Activated CD4-positive, CD25-positive, alpha-beta regulatory T cell treated with anti-CD3 and anti-CD28 coated beads, Interleukin-2, amount 50 U/mL, for 24 hours (primary cell): Measurements from ENCODE around the gene HTR7.
"Not testable (repeated sequence)": the region's sequence is repeated elsewhere in the genome, so short reads cannot be mapped to it uniquely, and the experiment has no call there.

Source experiments
- ATAC-seq, 2 donors: fragments of 150-1000 bp; cut with Tn5 transposase; one replicate each; pipeline ENCODE4 v1.10.0; 2021; ENCODE audit warnings: mild to moderate bottlenecking in 1 of 2, moderate library complexity in 1 of 2

The HTR7 gene

DNA sequence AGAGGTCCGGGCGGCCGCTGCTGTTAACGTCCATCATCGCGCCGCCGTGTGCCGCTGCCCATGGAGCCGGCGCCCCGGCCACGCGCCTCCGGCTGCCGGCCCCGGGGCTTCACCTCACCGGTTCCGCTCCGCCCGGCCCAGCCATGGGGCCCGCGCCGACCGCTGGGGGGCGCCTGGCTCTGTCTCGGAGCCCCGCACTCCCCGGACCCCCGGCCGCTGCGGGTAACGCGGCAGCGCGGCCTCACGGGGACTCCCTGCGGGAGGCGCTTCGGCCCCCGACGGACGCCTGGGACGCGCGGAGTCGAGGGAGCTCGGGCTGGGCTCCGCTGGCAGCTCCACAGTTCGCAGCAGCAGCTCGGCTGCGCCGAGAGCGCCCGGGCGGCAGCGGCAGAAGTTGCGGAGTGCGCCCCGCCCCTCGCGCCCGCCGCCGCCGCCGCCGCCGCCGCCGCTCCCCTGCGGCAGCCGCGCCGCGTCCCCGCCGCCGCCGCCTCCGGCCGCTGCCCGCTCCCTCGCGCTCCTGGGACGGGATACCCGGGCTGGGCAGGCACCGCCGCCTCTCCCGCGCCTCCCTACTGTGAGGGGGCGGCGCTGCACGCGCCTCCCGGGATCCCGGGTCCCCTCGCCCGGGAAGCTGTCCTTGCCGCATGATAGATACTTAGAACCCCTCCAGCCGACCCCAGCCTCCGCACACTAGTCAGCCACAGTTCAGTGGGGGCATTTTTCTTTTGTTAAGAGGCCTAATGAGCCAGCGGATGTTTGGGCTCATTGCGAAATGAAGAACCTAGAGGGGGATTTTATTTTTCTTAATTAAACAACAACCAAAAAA is at the start of gene HTR7:
TSS of gene HTR7 (minus strand) at position 405 of the 826 bp plus-strand sequence. CDS start at position 37, 368 bp downstream.
- peak; percentile 82 to 84 for ATAC-seq

DNA sequence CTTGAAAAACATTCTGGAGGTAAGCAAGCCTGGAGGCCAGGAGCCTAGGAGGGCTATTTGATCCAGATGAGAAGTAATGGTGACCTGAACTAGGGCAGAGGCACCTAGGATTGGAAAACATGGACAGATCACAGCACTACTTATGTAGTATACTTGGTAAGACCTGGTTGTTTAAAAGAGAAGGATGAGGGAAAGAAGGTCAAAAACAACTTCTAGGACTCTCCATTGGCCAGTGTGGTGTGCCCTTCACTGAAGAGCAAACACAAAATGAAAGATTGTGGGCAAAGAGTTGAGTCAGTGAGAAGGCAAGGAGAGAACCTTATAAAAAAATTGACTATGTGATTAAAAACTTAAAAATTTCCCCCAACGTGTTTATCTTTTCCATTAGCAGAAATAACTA is 48.8 kb upstream of the HTR7 start:
- no peak for ATAC-seq

DNA sequence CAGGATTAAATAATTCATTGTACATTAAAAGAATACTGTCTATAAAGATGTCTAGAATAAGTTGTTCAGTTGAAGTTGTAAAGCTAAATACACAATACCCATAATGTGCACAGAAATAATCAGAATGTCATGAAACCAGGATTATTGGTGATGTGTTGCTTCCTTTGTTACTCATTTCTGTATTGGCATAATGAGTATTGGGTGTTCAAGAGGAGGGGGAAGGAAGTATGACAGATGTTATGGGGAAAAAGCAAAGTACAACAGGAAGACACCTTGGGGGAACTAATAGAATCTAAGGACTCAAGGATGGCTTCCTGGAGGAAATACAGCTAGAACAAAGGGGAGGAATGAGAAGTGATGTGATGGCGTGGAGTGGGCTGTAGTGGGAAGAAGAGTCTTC is 48.1 kb upstream of the HTR7 start:
- ATAC-seq, result no peak

DNA sequence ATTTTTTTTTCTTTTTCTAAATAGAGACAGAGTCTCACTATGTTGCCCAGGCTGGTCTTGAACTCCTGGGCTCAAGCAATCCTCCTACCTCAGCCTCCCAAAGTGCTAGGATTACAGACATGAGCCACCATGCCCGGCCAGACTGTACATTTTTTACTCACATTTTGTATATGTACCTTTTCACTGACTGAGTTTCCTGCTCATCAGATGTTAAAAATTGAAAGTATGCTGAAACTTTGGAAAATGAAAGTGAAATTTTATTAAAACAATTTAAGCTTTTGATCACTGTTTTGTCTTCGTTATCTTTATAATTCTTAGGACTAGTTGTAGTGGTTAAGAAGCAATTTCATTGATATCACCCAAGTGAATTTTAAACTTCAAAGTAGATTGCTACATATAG is 39.1 kb upstream of the HTR7 start:
- ATAC-seq, result not testable (repeated sequence)

DNA sequence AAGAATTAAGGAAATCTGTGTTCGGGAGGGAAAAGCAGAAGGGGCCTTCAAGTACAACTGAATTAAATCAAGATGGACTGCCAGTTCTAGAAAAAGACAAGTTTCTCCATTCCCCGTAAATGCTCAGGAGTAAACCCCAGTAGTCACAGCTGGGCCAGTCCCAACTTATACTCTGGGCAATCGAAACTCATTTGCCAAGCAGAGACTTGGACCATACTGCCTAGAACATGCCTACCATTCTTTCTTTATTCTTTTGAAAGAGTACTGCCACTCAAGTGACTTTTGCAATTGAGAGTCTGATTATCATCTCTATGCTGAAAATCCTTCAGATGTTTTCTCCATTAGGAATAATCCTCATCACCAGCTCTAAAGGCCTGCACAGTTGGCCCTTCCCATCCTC is 35.4 kb upstream of the HTR7 start:
- ATAC-seq, result no peak

DNA sequence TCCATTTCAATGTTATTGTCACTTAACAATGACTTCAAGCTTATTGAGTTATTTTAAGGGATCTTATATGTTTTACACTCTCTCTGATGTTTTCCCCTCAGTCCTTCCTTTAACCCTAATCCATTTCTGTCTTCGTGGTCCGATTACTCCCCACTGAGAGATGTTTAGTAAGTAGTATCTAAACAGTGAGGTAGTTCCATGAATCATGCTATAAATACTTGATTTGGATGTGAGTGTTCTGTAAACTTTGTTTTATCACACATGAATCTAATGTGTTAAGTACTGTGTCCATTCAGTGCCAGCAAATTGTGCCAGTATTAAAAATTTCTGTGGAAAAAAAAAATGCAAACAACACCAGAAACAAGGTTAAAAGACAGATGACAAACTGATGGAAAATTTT is 32.5 kb upstream of the HTR7 start:
- ATAC-seq, result no peak

DNA sequence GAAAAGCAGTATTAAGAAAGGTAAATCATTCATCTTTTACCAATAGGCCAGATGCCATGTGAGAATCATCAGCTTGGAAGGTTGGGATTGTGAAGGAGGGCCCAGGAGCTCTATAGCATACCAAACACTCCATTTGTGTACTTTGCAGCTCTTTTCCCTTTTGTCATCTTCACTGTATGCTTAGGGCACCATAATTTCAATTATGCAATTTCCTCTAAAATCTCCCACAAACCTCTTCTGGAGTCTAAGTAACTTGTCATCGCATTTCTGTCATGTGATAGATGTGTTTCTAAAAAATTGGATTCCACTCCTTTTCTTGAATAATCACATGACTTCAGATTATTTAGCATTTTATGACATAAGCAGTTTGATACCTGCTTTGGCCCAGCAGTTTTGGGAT is 31.8 kb upstream of the HTR7 start:
- ATAC-seq, result no peak

DNA sequence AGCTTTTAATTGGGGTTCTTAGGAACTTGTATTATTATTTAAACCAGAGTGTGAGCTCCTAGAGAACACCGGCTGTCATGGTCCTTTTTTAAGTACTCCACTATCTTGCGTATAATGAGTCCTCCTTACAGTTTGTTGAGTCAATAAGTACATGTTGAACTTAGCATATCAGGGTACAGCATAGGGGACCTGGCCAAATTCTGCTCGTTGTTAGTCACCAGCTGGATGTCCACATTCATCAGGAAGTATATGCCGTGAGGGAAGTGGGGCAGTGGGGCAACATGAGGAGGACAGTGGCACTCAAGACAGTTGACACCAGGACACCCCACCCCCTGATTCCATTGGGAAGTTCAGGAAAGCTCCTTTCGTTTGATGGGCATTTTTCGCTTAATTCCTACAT is 30.5 kb upstream of the HTR7 start:
- no peak for ATAC-seq

DNA sequence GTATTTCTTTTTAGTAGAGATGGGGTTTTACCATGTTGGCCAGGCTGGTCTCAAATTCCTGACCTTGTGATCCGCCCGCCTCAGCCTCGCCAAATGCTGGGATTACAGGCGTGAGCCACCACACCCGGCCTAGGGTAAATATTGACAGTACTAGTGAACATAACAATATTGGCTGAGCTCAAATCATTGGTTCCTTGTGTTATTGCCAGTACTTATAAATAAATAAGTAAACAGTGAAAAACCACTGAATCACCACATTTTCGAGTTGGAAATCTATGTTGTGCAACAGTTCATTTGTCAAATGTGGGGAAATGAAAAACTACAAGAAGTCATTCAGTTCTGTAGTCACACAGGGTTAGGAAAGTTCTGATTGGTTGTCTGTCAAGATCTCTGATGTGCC is 29.7 kb upstream of the HTR7 start:
- ATAC-seq, result no peak

DNA sequence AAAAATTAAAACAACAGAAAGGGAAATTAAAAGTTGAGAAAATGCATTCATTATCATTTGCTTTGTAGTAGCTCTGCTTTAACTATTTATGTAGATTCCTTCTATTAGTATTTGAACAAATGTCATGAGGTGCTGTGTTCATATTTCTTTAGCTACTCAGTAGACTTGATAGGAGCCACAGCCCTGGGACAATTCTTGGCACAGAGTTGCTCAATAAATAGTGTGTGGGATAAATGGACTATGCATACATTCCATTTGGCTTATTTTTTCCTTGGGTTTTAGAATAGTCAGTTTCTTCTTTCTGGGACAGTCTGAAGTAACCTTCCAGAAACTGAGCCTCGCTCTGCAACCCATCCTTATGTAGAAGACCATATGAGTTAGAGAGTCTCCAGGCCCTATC is 27.3 kb upstream of the HTR7 start:
- no peak for ATAC-seq

DNA sequence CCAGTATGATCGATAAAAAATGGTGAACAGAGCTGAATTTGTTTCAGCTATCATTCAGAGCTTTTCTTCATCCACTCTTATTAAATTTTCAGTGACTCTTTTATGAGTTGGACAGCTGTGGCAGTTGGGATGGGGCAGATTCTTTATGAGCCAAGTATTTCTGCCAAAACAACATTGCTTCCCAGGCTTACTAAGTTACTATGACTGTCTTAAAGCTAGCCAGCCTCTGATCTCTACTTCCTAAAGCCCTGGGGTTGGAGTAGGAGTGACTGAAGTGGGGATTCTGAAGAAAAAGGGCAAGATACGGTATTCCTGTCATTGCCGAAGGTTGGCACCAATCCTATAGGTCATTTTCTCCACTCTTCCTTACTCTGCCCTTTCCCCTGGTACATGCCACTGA is 26.6 kb upstream of the HTR7 start:
- ATAC-seq, result no peak

DNA sequence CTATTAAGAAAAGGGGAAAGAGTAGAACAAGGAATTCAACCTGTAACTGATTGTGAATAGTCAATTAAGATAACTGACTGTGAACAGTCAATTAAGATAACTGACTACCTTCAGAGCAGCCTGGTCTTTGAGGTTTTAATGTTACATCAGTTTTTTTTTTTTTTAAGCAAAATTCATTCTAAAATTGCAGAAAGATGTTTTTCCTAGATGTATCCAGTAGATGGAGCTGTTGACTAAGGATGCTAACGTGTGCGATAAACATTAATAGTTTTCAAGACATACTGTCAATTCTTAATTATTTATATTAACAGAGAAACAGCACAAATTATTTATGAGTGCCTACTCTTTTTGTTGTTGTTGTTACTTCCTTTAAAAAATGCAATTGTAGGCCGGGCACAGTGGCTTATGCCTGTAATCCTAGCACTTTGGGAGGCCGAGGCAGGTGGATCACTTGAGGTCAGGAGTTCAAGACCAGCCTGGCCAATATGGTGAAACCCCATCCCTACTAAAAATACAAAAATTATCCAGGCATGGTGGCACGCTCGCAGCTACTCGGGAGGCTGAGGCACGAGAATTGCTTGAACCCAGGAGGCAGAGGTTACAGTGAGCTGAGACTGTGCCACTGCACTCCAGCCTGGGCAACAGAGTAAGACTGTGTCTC is 22.4 kb upstream of the HTR7 start:
- peak in 1 of 2 donors; percentile 21 for ATAC-seq

DNA sequence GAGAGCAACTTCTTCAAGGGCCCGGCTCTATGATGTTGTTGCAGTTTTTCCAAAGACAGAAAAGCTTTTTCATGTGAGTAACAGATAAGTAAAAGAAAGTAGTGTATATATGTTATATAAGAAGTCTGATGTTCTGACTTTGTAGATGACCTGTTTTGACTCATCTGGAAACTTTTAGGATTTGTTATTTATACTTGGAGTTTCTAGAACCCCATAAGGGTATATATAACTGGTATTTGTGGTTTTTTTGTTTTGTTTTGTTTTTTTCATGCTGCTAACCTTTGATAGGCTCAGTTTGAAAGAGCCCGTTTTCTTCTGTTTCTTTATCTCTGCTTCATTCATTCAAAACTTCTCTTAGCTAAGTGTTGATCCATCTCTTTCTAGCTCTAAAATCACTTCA is 21.2 kb upstream of the HTR7 start:
- no peak for ATAC-seq

DNA sequence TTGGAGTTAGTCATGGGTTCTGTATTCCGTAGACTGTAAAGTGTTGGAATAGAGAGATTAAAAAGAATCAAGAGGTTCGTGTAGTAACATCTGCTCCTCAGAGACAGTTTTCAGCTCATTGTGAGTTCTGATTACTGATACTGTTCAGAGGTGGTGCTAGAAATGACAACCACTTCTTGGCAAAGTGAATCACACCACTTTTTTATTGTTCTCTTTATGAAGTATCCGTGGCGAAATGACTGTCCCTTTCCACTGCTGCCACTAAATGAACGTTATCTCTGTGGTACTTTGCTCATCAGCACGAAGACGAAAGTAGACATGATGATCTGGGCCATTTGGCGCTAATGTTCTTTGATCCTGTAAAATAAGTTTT is 14.8 kb upstream of the HTR7 start:
- peak; percentile 63 to 64 for ATAC-seq

DNA sequence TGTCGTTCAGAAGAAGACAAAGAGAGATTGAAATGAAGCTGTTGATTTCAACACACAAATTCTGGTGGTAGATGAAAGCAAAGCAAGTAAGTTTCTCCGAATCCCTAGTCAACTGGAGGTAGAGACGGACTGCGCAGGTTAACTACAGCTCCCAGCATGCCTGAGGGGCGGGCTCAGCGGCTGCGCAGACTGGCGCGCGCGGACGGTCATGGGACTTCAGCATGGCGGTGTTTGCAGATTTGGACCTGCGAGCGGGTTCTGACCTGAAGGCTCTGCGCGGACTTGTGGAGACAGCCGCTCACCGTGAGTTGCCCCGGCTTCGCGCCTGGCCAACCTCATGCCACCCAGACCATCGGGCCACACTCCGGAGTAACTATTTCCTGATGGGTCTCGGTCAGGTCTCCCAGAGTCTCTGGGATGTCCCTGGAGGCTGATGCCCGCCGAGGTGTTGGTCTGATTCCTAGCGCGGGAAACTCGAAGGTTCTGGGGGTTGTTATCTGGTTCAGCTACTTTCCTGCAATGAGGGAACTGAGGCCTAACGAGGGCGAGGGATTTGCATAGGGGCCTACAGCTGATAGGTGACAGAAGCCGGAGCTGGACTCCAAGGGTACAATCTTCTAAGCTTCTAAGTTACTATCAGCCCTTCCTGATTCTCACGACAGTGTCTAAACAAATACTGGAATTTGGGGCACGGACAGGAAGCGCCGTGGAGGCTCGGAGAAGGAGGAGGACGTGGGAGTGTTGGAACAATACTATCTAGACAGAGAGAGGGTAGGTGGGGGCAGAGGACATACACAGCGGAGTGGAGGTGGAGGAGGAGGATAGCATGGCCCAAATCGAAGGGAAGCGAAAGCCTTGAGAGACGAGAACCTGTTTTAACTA is 14.2 kb upstream of the HTR7 start, which contains the start of gene RPP30:
TSS of gene RPP30 (plus strand) at position 209 of the 882 bp plus-strand sequence. CDS start at position 222, 13 bp downstream.
- ATAC-seq, result peak; percentile 93 to 95

DNA sequence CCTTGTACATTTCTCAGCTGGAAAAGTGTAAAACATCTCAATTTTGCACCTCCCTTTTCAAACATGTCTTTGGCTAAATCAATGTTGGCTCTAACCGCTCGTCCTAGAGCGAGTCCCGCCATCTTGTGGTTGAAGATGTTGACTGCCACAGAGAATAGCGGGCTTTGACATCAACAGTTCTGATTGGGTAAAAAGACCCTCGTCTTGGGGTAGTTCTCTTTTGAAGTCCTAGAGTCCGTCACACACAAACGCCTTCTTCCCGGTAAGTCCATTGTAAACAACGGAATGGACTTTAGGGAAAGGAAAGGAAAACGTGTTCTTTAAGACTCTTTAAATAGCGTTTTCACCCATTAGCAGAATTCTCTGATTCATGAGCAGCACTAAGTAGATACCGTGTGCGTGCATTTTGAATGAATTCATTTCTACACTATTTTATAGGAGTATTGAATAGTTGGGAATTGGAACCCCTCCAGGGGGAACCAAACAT is 13.5 kb upstream of the HTR7 start:
- ATAC-seq, result peak; percentile 34 to 35

DNA sequence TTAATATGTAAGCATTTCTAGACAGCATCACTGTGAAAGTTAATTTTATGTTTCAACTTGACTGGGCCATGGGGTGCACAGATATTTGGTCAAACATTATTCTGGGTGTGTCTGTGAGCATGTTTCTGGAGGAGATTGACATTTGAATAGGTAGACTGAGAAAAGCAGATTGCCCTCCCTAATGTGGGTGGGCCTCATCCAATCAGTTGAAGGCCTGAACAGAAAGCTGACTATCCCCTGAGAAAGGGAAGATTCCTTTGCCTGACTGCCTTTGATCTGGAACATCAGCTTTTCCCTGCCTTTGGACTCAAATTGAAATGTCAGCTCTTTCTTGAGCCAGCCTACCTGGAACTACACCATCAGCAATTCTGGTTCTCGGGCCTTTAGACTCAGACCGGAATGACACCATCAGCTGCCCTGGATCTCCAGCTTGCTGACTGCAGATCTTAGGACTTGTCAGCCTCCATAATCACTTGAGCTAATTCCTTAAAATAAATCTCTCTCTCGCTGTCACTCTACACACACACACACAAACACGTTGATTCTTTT is 8.3 kb upstream of the HTR7 start:
- no peak for ATAC-seq

DNA sequence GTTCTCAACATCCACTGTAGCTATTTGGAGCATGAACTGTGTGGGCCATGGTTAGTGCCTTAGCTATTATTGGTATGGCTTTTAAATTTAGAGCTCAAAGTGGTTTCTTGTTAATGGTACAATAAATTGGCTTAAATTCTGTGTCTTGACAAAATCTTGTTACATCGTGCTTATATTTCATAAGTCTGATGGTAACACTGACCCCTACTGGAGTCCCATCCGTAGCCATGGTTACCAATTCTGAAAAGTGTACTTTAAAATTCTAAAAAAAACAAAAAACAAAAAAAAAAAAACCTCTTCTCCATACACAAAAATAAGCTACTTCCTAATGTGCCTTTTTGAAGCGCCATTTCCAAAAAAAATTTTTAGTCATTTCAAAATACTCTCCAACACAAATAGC is 7.6 kb upstream of the HTR7 start:
- ATAC-seq, result no peak

DNA sequence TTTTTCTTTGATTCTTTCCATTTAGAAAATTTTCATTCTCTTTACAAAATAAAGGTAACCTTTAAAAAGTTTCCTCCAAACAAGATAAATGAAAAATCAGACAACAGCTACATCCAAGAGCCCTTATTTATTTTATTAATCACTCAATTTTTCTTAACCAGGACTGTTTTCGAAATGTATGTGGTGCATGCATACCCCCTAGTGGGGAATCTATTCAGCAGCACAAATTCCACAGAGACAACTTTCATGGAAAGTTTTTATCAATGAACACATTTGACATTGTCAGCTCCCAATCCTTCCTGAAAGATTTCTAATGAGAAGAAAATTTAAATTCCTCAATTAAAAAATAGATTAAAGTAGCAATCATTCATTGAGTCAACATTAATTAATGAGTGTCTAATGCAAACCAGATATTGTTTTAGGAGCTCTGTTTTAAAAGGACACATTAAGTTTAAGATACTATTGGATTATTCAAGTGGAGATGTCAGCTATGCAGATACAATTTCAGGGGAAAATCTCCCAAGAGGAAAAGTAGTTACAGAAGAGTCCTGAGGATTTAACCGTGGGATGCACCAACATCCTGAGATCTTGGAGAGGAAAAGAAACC is 5.2 kb upstream of the HTR7 start:
- ATAC-seq, result no peak

DNA sequence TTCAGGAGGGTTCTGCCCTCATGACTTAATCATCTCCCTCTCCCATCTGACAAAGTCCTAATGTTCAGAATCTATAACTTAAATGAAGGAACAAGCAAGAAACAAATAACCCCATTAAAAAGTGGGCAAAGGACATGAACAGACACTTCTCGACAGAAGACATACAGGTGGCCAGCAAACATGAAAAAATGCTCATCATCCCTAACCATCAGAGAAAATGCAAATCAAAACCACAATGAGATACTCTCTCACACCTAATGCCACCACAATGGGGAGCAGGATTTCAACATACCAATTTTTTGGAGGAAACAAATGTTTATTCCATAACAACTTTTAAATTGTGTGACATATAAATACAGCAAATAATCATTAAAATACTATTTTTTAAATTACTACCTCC is 3.0 kb upstream of the HTR7 start:
- no peak for ATAC-seq

DNA sequence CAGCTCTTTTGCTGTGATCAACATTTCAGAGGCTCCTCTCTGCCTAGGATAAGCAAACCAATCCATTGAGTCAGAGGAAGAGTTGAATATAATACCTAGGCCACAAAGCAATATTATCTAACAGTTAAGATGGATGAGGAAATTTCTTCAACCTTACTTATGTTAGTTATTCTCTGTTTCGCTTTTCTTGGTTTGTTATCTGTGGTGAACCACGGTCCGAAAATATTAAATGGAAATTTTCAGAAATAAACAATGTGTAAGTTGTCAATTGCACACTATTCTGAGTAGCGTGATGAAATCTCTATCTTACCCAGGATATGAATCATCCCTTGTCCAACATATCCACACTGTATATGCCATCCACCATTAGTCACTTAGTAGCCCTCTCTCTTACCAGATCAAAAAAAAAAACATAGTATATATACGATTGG is 1.5 kb upstream of the HTR7 start:
- ATAC-seq, result peak in 1 of 2 donors; percentile 27

DNA sequence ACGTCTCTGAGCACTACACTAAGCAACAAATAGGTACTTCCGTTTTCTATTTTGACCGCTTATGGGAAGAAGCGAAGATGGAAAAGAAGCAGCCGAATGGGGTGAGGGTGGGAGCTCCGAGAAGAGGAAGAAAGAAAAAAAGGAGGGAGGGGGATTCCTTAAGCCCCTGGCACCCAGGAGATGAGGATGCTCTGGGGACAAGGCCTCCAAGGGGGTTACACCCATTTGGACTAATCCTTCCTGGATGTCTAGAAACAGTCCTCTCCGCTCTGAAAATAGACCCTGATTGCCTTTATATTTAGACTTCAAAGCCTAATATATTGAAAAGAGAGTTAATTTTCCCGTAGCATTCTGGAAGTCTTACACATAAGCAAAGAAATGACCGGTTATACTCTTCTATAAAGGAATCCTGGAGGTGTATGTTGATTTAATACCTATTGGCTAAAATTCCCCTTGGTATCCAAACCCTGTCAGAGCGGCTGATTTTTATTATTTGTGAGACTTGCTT is 676 bp upstream of the HTR7 start:
- ATAC-seq, result no peak
